Stimulated activated CD8-positive, alpha-beta memory T cell treated with anti-CD3 and anti-CD28 coated beads, Interleukin-4, amount 100 ng/mL, for 48 hours (primary cell): ENCODE measurements around the gene MAP1A.

Experiments
- DNase-seq: peaks from one replicate; pipeline ENCODE4 v3.0.0-alpha.2; 2020

The MAP1A gene

GRCh38 chr15:43517354-43518196 lies at the start of gene MAP1A:
Gene MAP1A, plus strand, starts transcription at chr15:43517608. Its CDS starts 3,866 bp downstream, at chr15:43521474.
- DNase-seq, result no peak

GRCh38 chr15:43469867-43470266 lies 47.5 kb upstream of the MAP1A start:
- no peak for DNase-seq

- no peak for DNase-seq
Observed at GRCh38 chr15:43471975-43472374, 45.4 kb upstream of the MAP1A start.

GRCh38 chr15:43473885-43474284 lies 43.5 kb upstream of the MAP1A start:
- no peak for DNase-seq

GRCh38 chr15:43483297-43484128 lies 33.9 kb upstream of the MAP1A start:
- no peak for DNase-seq

GRCh38 chr15:43484455-43484854 lies 33.0 kb upstream of the MAP1A start:
- no peak for DNase-seq

- DNase-seq, result no peak
Observed at GRCh38 chr15:43487271-43487895, 30.0 kb upstream of the MAP1A start.

- no peak for DNase-seq
Observed at GRCh38 chr15:43488790-43489189, 28.6 kb upstream of the MAP1A start.

GRCh38 chr15:43489191-43489590 lies 28.2 kb upstream of the MAP1A start:
- DNase-seq, result no peak

GRCh38 chr15:43492266-43492665 lies 25.1 kb upstream of the MAP1A start:
- DNase-seq, result no peak

GRCh38 chr15:43492673-43493601 lies 24.5 kb upstream of the MAP1A start, which contains the start of gene TP53BP1:
Gene TP53BP1, minus strand, starts transcription at chr15:43493156. Its CDS starts 113 bp downstream, at chr15:43493043.
- peak; percentile 97 for DNase-seq

GRCh38 chr15:43493703-43494472 lies 23.5 kb upstream of the MAP1A start:
- no peak for DNase-seq

GRCh38 chr15:43498990-43499389 lies 18.4 kb upstream of the MAP1A start:
- DNase-seq, result no peak

- no peak for DNase-seq
Observed at GRCh38 chr15:43499635-43500034, 17.8 kb upstream of the MAP1A start.

- DNase-seq, result no peak
Observed at GRCh38 chr15:43505738-43506137, 11.7 kb upstream of the MAP1A start.

- no peak for DNase-seq
Observed at GRCh38 chr15:43508421-43508820, 9.0 kb upstream of the MAP1A start.

GRCh38 chr15:43508991-43509659 lies 8.3 kb upstream of the MAP1A start:
- DNase-seq, result no peak

GRCh38 chr15:43509660-43510199 lies 7.7 kb upstream of the MAP1A start:
- DNase-seq, result no peak

GRCh38 chr15:43510200-43511011 lies 7.0 kb upstream of the MAP1A start:
- peak; percentile 97 for DNase-seq
